Panc1 (cell line): ENCODE measurements around the gene THTPA.

Source experiments
- CTCF ChIP-seq: fragments of 450-650 bp; IDR thresholded peaks from 2 replicates; pipeline ENCODE4 v1.5.1; 2017; ENCODE audit warnings: mild to moderate bottlenecking
- POLR2AphosphoS5 ChIP-seq: IDR thresholded peaks from 2 replicates; pipeline ENCODE4 v1.6.1; 2012; ENCODE audit warnings: mild to moderate bottlenecking, low read depth, low read length, moderate library complexity
- SIN3A ChIP-seq: IDR thresholded peaks from 2 replicates; pipeline ENCODE4 v1.6.1; 2012; ENCODE audit warnings: low read depth, mild to moderate bottlenecking, low read length, moderate library complexity, borderline replicate concordance; ENCODE audit not compliant: insufficient read depth

GRCh38 chr14:23566112-23566777, 10.2 kb downstream of the THTPA start:
- TF ChIP-seq CTCF = no peak
- TF ChIP-seq POLR2AphosphoS5 = no peak
- TF ChIP-seq SIN3A = no peak
